ENCODE results near the gene GDPD2.

DNA sequence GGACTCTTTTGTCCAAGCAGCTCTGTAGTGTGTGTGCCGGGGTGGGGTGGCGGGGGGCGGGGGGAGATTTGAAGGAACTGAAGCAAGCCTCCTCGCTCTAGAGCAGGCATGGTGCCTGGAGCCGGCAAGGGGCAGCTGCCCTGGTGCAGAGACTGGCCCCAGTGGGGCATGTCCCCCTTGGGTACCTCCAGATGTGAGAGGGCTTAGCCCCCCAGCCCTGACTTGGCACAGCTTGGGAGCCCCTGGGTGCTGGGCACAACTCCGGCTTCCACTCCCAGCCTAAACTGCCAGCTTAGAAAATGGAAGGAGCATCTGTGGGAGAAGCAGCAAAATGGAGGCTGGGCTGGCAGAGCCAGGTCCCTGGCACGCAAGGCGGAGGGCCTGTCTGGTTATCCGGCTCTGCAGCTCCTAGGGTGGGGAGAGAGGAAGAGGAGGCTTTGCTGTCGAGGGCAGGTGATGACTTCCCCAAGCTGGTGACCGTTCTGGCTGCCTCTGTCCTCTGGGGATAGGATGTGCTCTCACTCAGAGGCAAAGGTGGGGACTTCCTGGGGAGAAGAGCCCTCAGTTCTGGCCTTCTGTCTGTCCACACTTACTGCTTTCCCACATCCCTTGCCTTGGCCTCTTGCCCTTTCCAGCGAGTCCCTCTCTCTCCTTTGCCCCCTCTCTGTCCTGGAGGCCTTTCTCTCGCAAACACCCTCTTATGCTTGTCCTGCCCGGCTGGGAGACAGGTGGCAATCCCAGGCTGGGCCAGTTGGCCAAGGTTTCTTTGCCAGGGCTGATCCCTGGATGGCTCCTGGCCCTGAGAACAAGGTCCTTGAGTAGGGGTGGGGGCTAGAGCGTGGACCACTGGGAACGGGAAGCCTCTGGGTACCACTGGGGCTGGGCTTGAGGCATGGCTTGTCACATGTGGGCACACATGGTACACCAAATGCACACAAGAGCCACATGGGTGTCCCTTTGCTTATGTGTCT lies 23.6 kb downstream of the GDPD2 start:
- TF ChIP-seq GATA3 (IDR thresholded peaks at IDR 0.05; ENCODE audit: low read depth, low read length) (no peak), GATA2 (IDR thresholded peaks at IDR 0.05; ENCODE audit: low read depth, low read length) (no peak)
